Caco-2 (cell line): ENCODE results near the gene SARNP. TPM values are rescaled to one million over a fixed set of nuclear protein-coding genes. Genes with fewer than 3 reads are reported as not detected.
A peak's percentile ranks its signal among the peaks of the same experiment; 100 is the strongest.

Experiments used
- BruUV-seq: library from RNA; stranded (reverse); fragments of 400-500 nt; replicated peaks from 2 replicates; lab custom pipeline; 2021; lab: Mats Ljungman, UMichigan
- CTCF ChIA-PET: fragments of 300-600 bp; sonication (Branson Sonifier 250); formaldehyde crosslinking; loops from one replicate; lab custom pipeline; 2022; ENCODE audit warnings: antibody characterized with exemption; lab: Charles Lee
- POLR2A ChIA-PET: fragments of 300-600 bp; sonication (Branson Sonifier 250); formaldehyde crosslinking; loops from one replicate; lab custom pipeline; 2022; ENCODE audit warnings: antibody characterized with exemption; lab: Charles Lee
- DNase-seq, 2 experiments: peaks; one replicate each; pipeline versions ENCODE4 v3.0.0 to v3.0.0-alpha.2; 2020 to 2022
- H3K27me3 ChIP-seq: replicated peaks from 2 replicates; pipeline ENCODE4 v1.6.0; 2011; ENCODE audit warnings: low read length; ENCODE audit not compliant: control insufficient read depth, insufficient read depth
- H3K36me3 ChIP-seq: 2 replicates; pipeline ENCODE4 v1.5.1; 2011; ENCODE audit warnings: low read length; ENCODE audit not compliant: control insufficient read depth, insufficient read depth
- H3K4me1 ChIP-seq: fragments of 250-450 bp; sonication (Bioruptor Pico); 2 replicates; pipeline ENCODE4 v1.5.1; 2020; ENCODE audit warnings: mild to moderate bottlenecking
- H3K4me3 ChIP-seq: 2 replicates; pipeline ENCODE4 v1.5.1; 2011; ENCODE audit warnings: low read depth, mild to moderate bottlenecking, control low read depth, low read length
- H3K9me3 ChIP-seq: fragments of 250-450 bp; sonication (Bioruptor Pico); 2 replicates; pipeline ENCODE4 v1.5.1; 2020; ENCODE audit warnings: mild to moderate bottlenecking, moderate library complexity
- H3K27ac Mint-ChIP-seq: one replicate; pipeline ENCODE4 v1.8.0; 2022; ENCODE audit warnings: mixed read lengths; ENCODE audit not compliant: unreplicated experiment
- H3K27me3 Mint-ChIP-seq: one replicate; pipeline ENCODE4 v1.8.0; 2022; ENCODE audit warnings: mixed read lengths; ENCODE audit not compliant: insufficient read depth, unreplicated experiment
- H3K36me3 Mint-ChIP-seq: one replicate; pipeline ENCODE4 v1.8.0; 2022; ENCODE audit warnings: mild to moderate bottlenecking, mixed read lengths; ENCODE audit not compliant: insufficient read depth, unreplicated experiment
- H3K4me1 Mint-ChIP-seq: one replicate; pipeline ENCODE4 v1.8.0; 2022; ENCODE audit warnings: low read depth, mixed read lengths; ENCODE audit not compliant: unreplicated experiment
- H3K4me3 Mint-ChIP-seq: one replicate; pipeline ENCODE4 v1.8.0; 2022; ENCODE audit warnings: mild to moderate bottlenecking, moderate library complexity, mixed read lengths; ENCODE audit not compliant: unreplicated experiment
- H3K9me3 Mint-ChIP-seq: one replicate; pipeline ENCODE4 v1.8.0; 2022; ENCODE audit warnings: mixed read lengths; ENCODE audit not compliant: unreplicated experiment
- intact Hi-C: fragments of 100-400 bp; cut with micrococcal nuclease; formaldehyde crosslinking; loops from one replicate; pipeline ENCODE4 v1.10.0; 2022; ENCODE audit not compliant: unreplicated experiment
- total RNA-seq: library from RNA; stranded (reverse); gene quantifications from 2 replicates; pipeline ENCODE4 v1.2.3, GENCODE V29; 2022
- TF ChIP-seq, protein P1 (sequence below), 2 experiments: fragments of 200-600 bp in 1 of 2; IDR thresholded peaks; 1 replicate in 1 of 2; 2 replicates in 1 of 2; pipeline versions ENCODE4 v1.5.1 to v1.8.0; 2011 to 2022; ENCODE audit warnings: antibody characterized with exemption in 1 of 2, control low read depth in 1 of 2, inconsistent platforms in 1 of 2, low read depth in 1 of 2, low read length in 1 of 2, mild to moderate bottlenecking in 1 of 2, moderate library complexity in 1 of 2; ENCODE audit not compliant: insufficient read depth in 1 of 2, severe bottlenecking in 1 of 2, unreplicated experiment in 1 of 2

Gene SARNP
- total RNA-seq, 1 experiment from 2014 or later, result 77.6 TPM

DNA sequence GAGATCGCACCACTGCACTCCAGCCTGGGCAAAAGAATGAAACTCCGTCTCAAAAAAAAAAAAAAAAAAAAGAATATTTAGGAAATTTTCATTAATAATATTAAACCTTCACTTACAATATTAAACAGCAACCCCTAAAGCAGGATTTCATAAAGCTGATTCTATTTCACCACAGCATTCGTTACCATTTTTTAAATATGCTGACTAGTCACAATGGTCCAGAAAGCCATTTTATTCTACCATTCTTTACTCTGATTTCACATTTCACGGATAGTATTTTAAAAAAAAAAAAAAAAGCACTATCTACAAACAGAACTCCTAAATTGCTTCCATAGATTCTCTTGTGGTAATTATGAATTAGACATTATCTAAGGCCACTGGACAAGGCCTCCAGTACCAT is 27.6 kb downstream of the SARNP start:
- CTCF ChIA-PET, result no interaction called here

DNA sequence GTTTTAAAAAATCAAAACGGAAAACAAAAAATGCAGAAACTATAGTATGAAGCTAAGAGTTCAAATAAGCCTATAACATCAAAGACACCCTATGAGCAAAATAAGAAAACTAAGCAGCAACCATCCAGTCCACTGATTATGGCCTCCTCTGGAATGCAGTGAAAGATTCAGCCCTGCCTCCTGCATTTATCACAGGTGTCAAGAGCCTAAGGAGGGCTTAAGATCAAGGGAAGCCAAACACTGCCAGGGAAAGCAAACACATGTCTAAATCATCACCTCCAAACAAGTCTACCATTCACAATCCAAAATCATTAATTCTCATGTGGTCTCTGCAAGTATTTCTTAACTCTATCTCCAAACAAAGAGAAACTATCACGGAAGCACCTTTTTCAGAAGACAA is 28.4 kb downstream of the SARNP start:
- ChIA-PET POLR2A (interaction anchor here (1.0 kb wide), 1 partner anchor 28 kb away, joined by 6 read pairs; the partner anchor contains the start of genes ORMDL2 and SARNP), CTCF (interaction anchor here (0.9 to 1.1 kb wide), 3 partner anchors 8 to 51 kb away, joined by 3 to 6 read pairs (median 3); partner anchors contain the start of genes ORMDL2 and SARNP)
- H3K4me1 ChIP-seq, result 0 out of 2 replicates have a peak, but pooled peaks cover 3% of the 10 kb centered on the region
- Mint-ChIP-seq H3K4me1 (peaks cover 13% of the 10 kb centered on the region), H3K4me3 (no peak overlapping the region), H3K27me3 (no peaks in the 10 kb centered on the region), H3K27ac (no peak overlapping the region), H3K9me3 (no peaks in the 10 kb centered on the region), H3K36me3 (peaks cover 82% of the 10 kb centered on the region)
- H3K9me3 ChIP-seq, result no peaks in the 10 kb centered on the region
- no peak overlapping the region for H3K4me3 ChIP-seq
- intact Hi-C loops, result loop anchor here (1.0 to 2.0 kb wide), 2 partner anchors 11 to 44 kb away; no protein-coding TSS in a partner anchor
- no TSS peak for BruUV-seq
- peaks cover 1% of the 10 kb centered on the region; the same call in 1 of the 2 replicates for H3K36me3 ChIP-seq
- TF ChIP-seq, protein P1, sequence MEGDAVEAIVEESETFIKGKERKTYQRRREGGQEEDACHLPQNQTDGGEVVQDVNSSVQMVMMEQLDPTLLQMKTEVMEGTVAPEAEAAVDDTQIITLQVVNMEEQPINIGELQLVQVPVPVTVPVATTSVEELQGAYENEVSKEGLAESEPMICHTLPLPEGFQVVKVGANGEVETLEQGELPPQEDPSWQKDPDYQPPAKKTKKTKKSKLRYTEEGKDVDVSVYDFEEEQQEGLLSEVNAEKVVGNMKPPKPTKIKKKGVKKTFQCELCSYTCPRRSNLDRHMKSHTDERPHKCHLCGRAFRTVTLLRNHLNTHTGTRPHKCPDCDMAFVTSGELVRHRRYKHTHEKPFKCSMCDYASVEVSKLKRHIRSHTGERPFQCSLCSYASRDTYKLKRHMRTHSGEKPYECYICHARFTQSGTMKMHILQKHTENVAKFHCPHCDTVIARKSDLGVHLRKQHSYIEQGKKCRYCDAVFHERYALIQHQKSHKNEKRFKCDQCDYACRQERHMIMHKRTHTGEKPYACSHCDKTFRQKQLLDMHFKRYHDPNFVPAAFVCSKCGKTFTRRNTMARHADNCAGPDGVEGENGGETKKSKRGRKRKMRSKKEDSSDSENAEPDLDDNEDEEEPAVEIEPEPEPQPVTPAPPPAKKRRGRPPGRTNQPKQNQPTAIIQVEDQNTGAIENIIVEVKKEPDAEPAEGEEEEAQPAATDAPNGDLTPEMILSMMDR (IDR thresholded peaks at IDR 0.05; ENCODE audit: insufficient read depth in 1 of 2, low read depth in 1 of 2, low read length in 1 of 2, severe bottlenecking in 1 of 2, unreplicated experiment in 1 of 2), result no peak
- H3K27me3 ChIP-seq, result no peaks in the 10 kb centered on the region
- DNase-seq, result peak; percentile 47 to 67

More for the DNA sequence above, 27.6 kb downstream of the SARNP start:
- TF ChIP-seq, protein P1 (IDR thresholded peaks at IDR 0.05; ENCODE audit: insufficient read depth in 1 of 2, low read depth in 1 of 2, low read length in 1 of 2, severe bottlenecking in 1 of 2, unreplicated experiment in 1 of 2), result no peak
- no peaks in the 10 kb centered on the region for H3K9me3 Mint-ChIP-seq
- BruUV-seq, result no TSS peak
- DNase-seq, result no peak
- intact Hi-C loops, result loop anchor here (1.0 to 2.0 kb wide), 2 partner anchors 12 to 45 kb away; no protein-coding TSS in a partner anchor
- peaks cover 13% of the 10 kb centered on the region for H3K4me1 Mint-ChIP-seq
- peaks cover 82% of the 10 kb centered on the region for H3K36me3 Mint-ChIP-seq
- H3K4me3 Mint-ChIP-seq, result no peak overlapping the region
- Histone ChIP-seq H3K27me3 (no peaks in the 10 kb centered on the region), H3K4me3 (no peak overlapping the region), H3K4me1 (0 out of 2 replicates have a peak, but pooled peaks cover 3% of the 10 kb centered on the region), H3K36me3 (peaks cover 1% of the 10 kb centered on the region; the same call in 1 of the 2 replicates), H3K9me3 (no peaks in the 10 kb centered on the region)
- H3K27ac Mint-ChIP-seq, result no peak overlapping the region
- POLR2A ChIA-PET, result no interaction called here
- no peaks in the 10 kb centered on the region for H3K27me3 Mint-ChIP-seq

DNA sequence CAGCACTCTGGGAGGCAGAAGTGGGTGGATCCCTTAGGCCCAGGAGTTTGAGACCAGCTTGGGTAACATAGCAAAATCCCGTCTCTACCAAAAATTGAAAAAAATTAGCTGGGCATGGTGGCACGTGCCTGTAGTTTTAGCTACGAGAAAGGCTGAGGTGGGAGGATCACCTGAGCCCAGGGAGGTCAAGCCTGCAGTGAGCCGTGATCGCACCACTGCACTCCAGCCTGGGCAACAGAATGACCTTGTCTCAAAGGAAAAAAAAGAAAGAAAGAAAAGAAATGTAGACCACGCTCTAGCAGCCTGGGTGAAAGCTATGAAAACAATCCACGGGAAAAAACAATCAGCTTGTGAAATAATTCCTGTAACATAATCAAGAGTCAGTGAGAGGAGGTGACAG is 29.0 kb downstream of the SARNP start:
- Histone ChIP-seq H3K4me3 (no peak overlapping the region), H3K9me3 (no peaks in the 10 kb centered on the region), H3K36me3 (peaks cover 1% of the 10 kb centered on the region; the same call in 1 of the 2 replicates), H3K4me1 (0 out of 2 replicates have a peak, but pooled peaks cover 3% of the 10 kb centered on the region), H3K27me3 (no peaks in the 10 kb centered on the region)
- no peak for DNase-seq
- Mint-ChIP-seq H3K27ac (peak overlapping the region; percentile 11), H3K4me1 (peaks cover 13% of the 10 kb centered on the region), H3K27me3 (no peaks in the 10 kb centered on the region), H3K4me3 (no peak overlapping the region), H3K9me3 (no peaks in the 10 kb centered on the region), H3K36me3 (peaks cover 82% of the 10 kb centered on the region)
- TF ChIP-seq, protein P1 (IDR thresholded peaks at IDR 0.05; ENCODE audit: insufficient read depth in 1 of 2, low read depth in 1 of 2, low read length in 1 of 2, severe bottlenecking in 1 of 2, unreplicated experiment in 1 of 2), result no peak
- ChIA-PET CTCF (interaction anchor here (0.9 to 1.1 kb wide), 3 partner anchors 9 to 50 kb away, joined by 3 to 6 read pairs (median 3); partner anchors contain the start of genes ORMDL2 and SARNP), POLR2A (interaction anchor here (1.0 kb wide), 1 partner anchor 29 kb away, joined by 6 read pairs; the partner anchor contains the start of genes ORMDL2 and SARNP)
- no TSS peak for BruUV-seq
- intact Hi-C loops, result loop anchor here (2.0 kb wide), 1 partner anchor 44 kb away; no protein-coding TSS in a partner anchor
